ENCODE measurements around the gene LPP.

The LPP gene

GRCh38 chr3:188200481-188200880 is 46.5 kb downstream of the LPP start:
- TF ChIP-seq POLR2AphosphoS5 (IDR thresholded peaks at IDR 0.05; ENCODE audit: low read depth) (no peak), CTCF (IDR thresholded peaks at IDR 0.05; ENCODE audit: insufficient read depth, low read length) (no peak), SPI1 (IDR thresholded peaks at IDR 0.05; ENCODE audit: borderline replicate concordance, low read depth) (no peak)
- H3K27me3 ChIP-seq (ENCODE audit: insufficient read depth, poor library complexity, severe bottlenecking), result no peaks in the 10 kb centered on the region
- no peak overlapping the region for H3K27ac ChIP-seq (replicated peaks)
- H3K4me3 ChIP-seq (replicated peaks; ENCODE audit: insufficient read depth, low read length), result no peak overlapping the region
- peak in 1 of 2 experiments; percentile 24 for DNase-seq (ENCODE audit: low read depth in 1 of 2, low spot score in 1 of 2)

- TF ChIP-seq POLR2AphosphoS5 (IDR thresholded peaks at IDR 0.05; ENCODE audit: low read depth), result no peak
- H3K27me3 ChIP-seq (ENCODE audit: insufficient read depth, poor library complexity, severe bottlenecking), result no peaks in the 10 kb centered on the region
- no peak overlapping the region for H3K4me3 ChIP-seq (replicated peaks; ENCODE audit: insufficient read depth, low read length)
- H3K27ac ChIP-seq (replicated peaks), result no peak overlapping the region
- DNase-seq (ENCODE audit: low read depth in 1 of 2, low spot score in 1 of 2), result no peak
These were observed 48.6 kb downstream of the LPP start for GRCh38 chr3:188202358-188203138.

- Histone ChIP-seq H3K4me3 (replicated peaks; ENCODE audit: insufficient read depth, low read length) (no peak overlapping the region), H3K27ac (replicated peaks) (no peak overlapping the region), H3K27me3 (ENCODE audit: insufficient read depth, poor library complexity, severe bottlenecking) (no peaks in the 10 kb centered on the region)
- no peak for DNase-seq (ENCODE audit: low read depth in 1 of 2, low spot score in 1 of 2)
- TF ChIP-seq REST (IDR thresholded peaks at IDR 0.05; ENCODE audit: insufficient replicate concordance, low read depth) (no peak), CTCF (IDR thresholded peaks at IDR 0.05; ENCODE audit: insufficient read depth, low read length) (no peak), SPI1 (IDR thresholded peaks at IDR 0.05; ENCODE audit: borderline replicate concordance, low read depth) (no peak), POLR2AphosphoS5 (IDR thresholded peaks at IDR 0.05; ENCODE audit: low read depth) (no peak), GABPA (IDR thresholded peaks at IDR 0.05; ENCODE audit: low read depth) (no peak)
These were observed 50.6 kb downstream of the LPP start for GRCh38 chr3:188204526-188204925.

GRCh38 chr3:188205992-188206416 is 52.0 kb downstream of the LPP start:
- no peak for DNase-seq (ENCODE audit: low read depth in 1 of 2, low spot score in 1 of 2)
- H3K27ac ChIP-seq (replicated peaks), result no peak overlapping the region

More at GRCh38 chr3:188205992-188206416, 52.0 kb downstream of the LPP start:
- no peaks in the 10 kb centered on the region for H3K27me3 ChIP-seq (ENCODE audit: insufficient read depth, poor library complexity, severe bottlenecking)
- TF ChIP-seq REST (IDR thresholded peaks at IDR 0.05; ENCODE audit: insufficient replicate concordance, low read depth), result no peak
- no peak for TF ChIP-seq GABPA (IDR thresholded peaks at IDR 0.05; ENCODE audit: low read depth)
- TF ChIP-seq CTCF (IDR thresholded peaks at IDR 0.05; ENCODE audit: insufficient read depth, low read length), result no peak
- no peak overlapping the region for H3K4me3 ChIP-seq (replicated peaks; ENCODE audit: insufficient read depth, low read length)
